Measurements from ENCODE around the gene BOD1. TPM values are rescaled to one million over a fixed set of nuclear protein-coding genes. Genes with fewer than 3 reads are reported as not detected.

BOD1 gene
- total RNA-seq, 1 experiment from 2014 or later: 78.2 TPM

GRCh38 chr5:173642895-173643481, 26.5 kb upstream of the BOD1 start:
- in situ Hi-C loops (cut with HindIII; ENCODE audit: low pct_unique_long_range_greater_than_20kb, low sequenced_read_pairs): no loop called here
- DNase-seq (ENCODE audit: low read depth): no peak

GRCh38 chr5:173642191-173642816, 25.9 kb upstream of the BOD1 start:
- no peak for DNase-seq (ENCODE audit: low read depth)
- in situ Hi-C loops (cut with HindIII; ENCODE audit: low pct_unique_long_range_greater_than_20kb, low sequenced_read_pairs): no loop called here

DNA sequence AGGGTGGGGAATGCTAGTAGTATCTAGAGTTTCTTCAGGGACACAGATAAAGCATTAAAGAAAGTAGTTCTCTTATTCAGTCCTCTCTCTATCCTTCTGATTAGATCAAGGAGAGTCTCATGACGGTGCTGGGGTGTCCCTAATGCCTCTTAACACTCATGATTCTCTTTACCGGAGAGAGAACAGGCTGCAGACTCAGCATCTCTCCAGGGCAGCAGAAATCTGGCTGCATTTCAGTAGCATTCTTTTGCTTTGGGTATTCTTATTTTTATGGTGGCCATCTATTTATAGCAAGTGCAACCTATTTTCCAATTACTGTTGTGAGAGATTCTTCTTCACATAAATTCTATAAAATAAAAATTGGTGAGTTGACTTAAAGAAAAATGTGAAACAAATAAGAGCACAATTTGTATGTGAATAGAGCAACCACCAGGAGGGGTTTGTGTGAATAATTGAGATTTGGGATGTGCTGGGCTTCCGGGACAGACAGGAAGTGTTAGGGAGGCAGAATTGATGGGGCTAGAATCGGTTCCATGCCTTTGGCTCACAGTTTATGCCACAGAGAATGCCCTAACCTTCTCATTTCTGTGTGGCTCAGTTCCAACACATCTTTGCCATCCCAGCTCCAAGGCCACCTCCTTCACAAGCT, 23.8 kb upstream of the BOD1 start:
- no peak for DNase-seq (ENCODE audit: low read depth)
- in situ Hi-C loops (cut with HindIII; ENCODE audit: low pct_unique_long_range_greater_than_20kb, low sequenced_read_pairs): no loop called here

GRCh38 chr5:173638126-173639040, 21.9 kb upstream of the BOD1 start:
- in situ Hi-C loops (cut with HindIII; ENCODE audit: low pct_unique_long_range_greater_than_20kb, low sequenced_read_pairs): no loop called here
- DNase-seq (ENCODE audit: low read depth): no peak

- in situ Hi-C loops (cut with HindIII; ENCODE audit: low pct_unique_long_range_greater_than_20kb, low sequenced_read_pairs): no loop called here
- no peak for DNase-seq (ENCODE audit: low read depth)
Measured at GRCh38 chr5:173637340-173637739, 20.9 kb upstream of the BOD1 start.

DNA sequence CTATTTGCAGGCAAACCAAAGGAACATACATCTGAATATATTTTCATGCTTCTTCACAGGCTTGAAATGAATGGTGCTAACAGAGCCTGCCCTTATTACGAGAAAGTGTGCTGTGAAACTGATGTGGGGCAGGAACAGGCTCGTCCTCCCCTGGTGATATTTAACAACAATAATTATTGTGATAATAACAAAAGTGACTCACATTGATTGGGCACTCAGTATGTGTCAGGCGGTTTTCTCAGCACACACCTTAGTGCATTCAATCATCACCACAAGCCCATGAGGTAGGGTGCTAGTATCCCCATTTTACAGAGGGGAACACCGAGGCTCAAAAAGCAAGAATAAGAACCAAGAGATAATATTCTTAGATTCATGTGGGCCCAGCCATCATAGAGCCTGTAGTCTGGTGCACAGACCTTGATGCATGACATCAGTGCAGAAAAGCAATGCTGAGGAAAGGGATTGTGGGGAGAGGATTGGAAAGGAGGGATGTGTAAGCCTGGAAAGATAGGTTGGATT, 18.1 kb upstream of the BOD1 start:
- DNase-seq (ENCODE audit: low read depth): no peak
- in situ Hi-C loops (cut with HindIII; ENCODE audit: low pct_unique_long_range_greater_than_20kb, low sequenced_read_pairs): no loop called here

DNA sequence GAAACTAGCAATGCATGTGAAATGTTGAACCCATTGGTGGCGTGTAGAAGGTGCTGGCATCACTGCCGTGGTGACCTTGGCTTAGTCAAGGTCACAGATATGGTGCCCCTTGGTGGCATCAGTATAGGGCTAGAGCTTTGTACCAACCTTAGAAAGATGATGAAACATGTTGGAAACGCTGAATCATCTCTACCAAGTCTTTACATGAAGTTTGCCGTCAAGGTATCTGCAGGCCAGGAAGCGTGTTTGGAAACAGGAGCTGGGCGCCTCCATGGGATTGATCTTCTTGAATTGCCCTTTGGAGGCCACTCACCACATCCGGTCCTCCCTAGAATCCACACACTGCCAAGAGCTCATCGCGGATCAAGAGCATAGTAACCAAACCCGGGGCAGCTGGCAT, 16.9 kb upstream of the BOD1 start:
- DNase-seq (ENCODE audit: low read depth): no peak
- in situ Hi-C loops (cut with HindIII; ENCODE audit: low pct_unique_long_range_greater_than_20kb, low sequenced_read_pairs): no loop called here

- DNase-seq (ENCODE audit: low read depth): no peak
- in situ Hi-C loops (cut with HindIII; ENCODE audit: low pct_unique_long_range_greater_than_20kb, low sequenced_read_pairs): no loop called here
Measured at GRCh38 chr5:173631478-173631877, 15.0 kb upstream of the BOD1 start.

DNA sequence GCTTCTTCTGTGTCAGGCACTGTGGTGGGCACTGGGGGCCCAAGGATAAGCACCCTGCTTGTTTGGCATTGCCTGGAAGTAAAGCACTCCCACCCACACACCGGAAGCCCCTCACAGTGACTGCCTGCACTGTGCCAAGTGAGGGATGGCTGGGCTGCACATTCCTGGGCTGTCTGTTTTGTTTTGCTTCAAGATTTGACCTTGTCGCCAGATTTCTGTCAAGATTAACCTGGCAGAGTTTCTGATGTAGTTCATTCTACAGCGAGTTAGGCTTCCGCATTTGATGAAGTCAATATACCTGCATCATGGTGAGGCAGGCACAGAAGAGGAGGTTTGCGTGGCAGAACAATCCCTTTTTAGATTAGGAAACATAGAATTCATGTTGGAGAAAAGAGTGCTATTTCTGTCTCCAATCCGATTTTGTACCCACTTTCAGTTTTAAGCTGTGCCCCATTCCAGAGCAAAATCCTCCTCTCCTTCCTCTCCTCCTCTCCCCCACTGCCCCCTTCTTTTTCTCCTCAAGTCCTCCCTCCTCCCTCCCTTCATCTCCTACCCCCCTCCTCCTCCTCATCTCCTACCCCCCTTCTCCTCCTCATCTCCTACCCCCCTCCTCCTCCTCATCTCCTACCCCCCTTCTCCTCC, 14.4 kb upstream of the BOD1 start:
- no peak for DNase-seq (ENCODE audit: low read depth)
- in situ Hi-C loops (cut with HindIII; ENCODE audit: low pct_unique_long_range_greater_than_20kb, low sequenced_read_pairs): no loop called here

- DNase-seq (ENCODE audit: low read depth): no peak
- in situ Hi-C loops (cut with HindIII; ENCODE audit: low pct_unique_long_range_greater_than_20kb, low sequenced_read_pairs): no loop called here
Measured at GRCh38 chr5:173629628-173630027, 13.2 kb upstream of the BOD1 start.

GRCh38 chr5:173628501-173628900, 12.1 kb upstream of the BOD1 start:
- in situ Hi-C loops (cut with HindIII; ENCODE audit: low pct_unique_long_range_greater_than_20kb, low sequenced_read_pairs): no loop called here
- DNase-seq (ENCODE audit: low read depth): no peak

DNA sequence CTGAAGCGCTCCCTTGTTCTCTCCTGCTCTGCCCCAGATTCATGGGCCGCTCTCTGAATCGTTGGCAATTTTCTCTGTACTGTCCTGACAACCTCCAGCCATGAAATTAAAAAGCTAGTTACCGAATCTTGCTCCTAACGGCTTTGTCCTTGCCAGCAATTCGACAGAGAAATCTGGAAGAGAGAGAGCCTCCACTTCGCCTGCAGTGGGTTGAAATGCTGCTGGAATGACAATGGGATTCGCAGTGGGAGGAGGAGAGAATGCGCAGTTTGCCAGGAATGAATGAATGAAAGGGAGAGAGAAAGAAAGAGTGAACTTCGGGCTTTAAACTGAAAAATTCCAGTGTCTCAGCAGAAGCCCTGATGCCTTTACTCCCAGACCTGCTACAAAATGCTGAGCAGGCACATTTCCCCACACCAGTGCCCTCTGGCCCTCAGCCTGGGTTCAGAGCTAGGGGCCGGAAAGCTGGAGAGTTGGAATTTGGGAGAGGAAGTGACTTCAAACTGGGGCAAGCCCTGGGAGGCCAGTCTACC, 11.5 kb upstream of the BOD1 start:
- DNase-seq (ENCODE audit: low read depth): no peak
- in situ Hi-C loops (cut with HindIII; ENCODE audit: low pct_unique_long_range_greater_than_20kb, low sequenced_read_pairs): no loop called here

- DNase-seq (ENCODE audit: low read depth): no peak
- in situ Hi-C loops (cut with HindIII; ENCODE audit: low pct_unique_long_range_greater_than_20kb, low sequenced_read_pairs): no loop called here
Measured at GRCh38 chr5:173627271-173627670, 10.8 kb upstream of the BOD1 start.

GRCh38 chr5:173626505-173626820, 10.0 kb upstream of the BOD1 start:
- no peak for DNase-seq (ENCODE audit: low read depth)
- in situ Hi-C loops (cut with HindIII; ENCODE audit: low pct_unique_long_range_greater_than_20kb, low sequenced_read_pairs): no loop called here

DNA sequence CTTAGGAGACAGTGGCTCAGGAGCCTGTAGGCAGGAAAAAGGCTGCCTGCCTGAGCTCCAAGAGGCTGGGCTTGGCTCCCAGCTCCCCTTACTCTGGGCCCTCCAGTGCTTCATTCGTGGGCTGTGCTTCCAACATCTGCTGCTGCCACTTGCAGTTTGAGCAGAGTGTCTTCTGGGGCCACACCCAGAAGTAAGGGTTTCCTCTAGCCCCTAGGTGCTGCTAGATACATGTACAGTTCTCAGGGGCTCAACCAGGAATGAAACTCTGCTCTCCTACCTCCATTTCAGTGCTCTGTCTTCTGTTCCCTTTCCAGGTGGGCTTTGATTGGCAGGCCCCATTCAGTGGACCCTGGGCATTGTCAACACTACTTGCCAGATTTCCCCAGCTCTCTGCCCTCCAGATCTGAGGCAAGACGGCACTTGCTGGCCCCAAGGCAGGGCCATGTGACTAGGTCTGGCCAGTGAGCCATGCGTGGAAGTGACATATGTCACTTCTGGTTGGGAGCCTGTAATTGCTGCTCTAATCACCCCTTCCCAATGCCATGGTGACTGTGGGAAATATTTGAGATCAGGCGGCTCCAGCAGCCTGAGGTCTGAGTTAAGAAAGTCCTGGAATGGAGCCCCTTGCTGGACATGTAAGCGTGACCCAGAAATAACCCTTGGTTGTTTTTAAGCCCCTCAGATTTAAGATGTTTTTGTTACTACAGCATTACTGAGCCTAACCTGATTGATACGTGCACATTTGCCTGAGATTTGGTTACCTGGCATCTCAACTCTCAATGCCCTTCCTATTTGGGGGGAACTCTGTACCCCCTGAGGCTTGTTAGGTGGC, 9.4 kb upstream of the BOD1 start:
- in situ Hi-C loops (cut with HindIII; ENCODE audit: low pct_unique_long_range_greater_than_20kb, low sequenced_read_pairs): no loop called here
- DNase-seq (ENCODE audit: low read depth): no peak

DNA sequence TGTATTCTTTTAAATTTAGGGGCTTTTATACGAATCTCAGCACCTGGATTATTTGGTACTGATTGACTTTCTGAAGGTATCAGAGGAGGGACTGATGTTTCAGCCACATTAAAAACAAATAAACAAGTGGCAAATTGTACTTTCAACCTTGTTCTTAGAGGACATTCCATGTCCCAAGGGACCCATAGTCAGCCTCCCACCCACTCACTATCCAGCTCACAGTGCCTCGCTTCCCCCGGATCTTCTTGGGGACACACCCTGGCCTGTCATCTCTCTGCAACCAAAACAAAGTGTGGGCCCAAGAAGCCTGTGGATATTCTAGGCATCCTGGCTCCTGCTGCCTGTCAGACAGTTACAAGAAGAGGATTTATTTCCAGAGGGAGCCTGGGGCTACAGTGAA, 8.8 kb upstream of the BOD1 start:
- in situ Hi-C loops (cut with HindIII; ENCODE audit: low pct_unique_long_range_greater_than_20kb, low sequenced_read_pairs): no loop called here
- no peak for DNase-seq (ENCODE audit: low read depth)

- in situ Hi-C loops (cut with HindIII; ENCODE audit: low pct_unique_long_range_greater_than_20kb, low sequenced_read_pairs): no loop called here
- DNase-seq (ENCODE audit: low read depth): no peak
Measured at GRCh38 chr5:173624282-173624681, 7.8 kb upstream of the BOD1 start.

Measured in Caki2 (cell line).